Lung (tissue), 12 donors: ENCODE measurements around the gene ACACA. TPM values are rescaled to one million over a fixed set of nuclear protein-coding genes. Genes with fewer than 3 reads are reported as not detected.

Experiments
- ATAC-seq: fragments of 200-7000 bp; cut with Tn5 transposase; one replicate; pipeline ENCODE4 v1.9.1; 2020; ENCODE audit warnings: moderate number of reproducible peaks; ENCODE audit not compliant: insufficient read depth, low FRiP score
- DNase-seq, 3 donors: peaks; one replicate each; pipeline ENCODE4 v3.0.0-alpha.2; 2013 to 2017
- H3K27ac ChIP-seq, 2 donors: one replicate each; pipeline ENCODE4 v1.5.1; 2013; ENCODE audit warnings: mild to moderate bottlenecking in 2 of 2, moderate library complexity in 2 of 2, control low read depth in 1 of 2, inconsistent platforms in 1 of 2, low read depth in 1 of 2, low read length in 1 of 2
- H3K27me3 ChIP-seq, 3 donors: one replicate each; pipeline ENCODE4 v1.5.1; 2013; ENCODE audit warnings: low read length in 2 of 3; ENCODE audit not compliant: control insufficient read depth in 3 of 3, insufficient read depth in 3 of 3
- H3K36me3 ChIP-seq, 4 donors: one replicate each; pipeline ENCODE4 v1.5.1; 2013; ENCODE audit warnings: low read length in 4 of 4, mild to moderate bottlenecking in 1 of 4, moderate library complexity in 1 of 4; ENCODE audit not compliant: control insufficient read depth in 4 of 4, insufficient read depth in 4 of 4
- H3K4me1 ChIP-seq, 5 donors: one replicate each; pipeline ENCODE4 v1.5.1; 2013; ENCODE audit warnings: low read length in 5 of 5, mild to moderate bottlenecking in 2 of 5, moderate library complexity in 1 of 5; ENCODE audit not compliant: control insufficient read depth in 5 of 5, insufficient read depth in 5 of 5
- H3K4me3 ChIP-seq: one replicate; pipeline ENCODE4 v1.5.1; 2013; ENCODE audit warnings: mild to moderate bottlenecking, control low read depth, moderate library complexity
- H3K9ac ChIP-seq, 2 donors: one replicate each; pipeline ENCODE4 v1.5.1; 2013; ENCODE audit warnings: low read length in 2 of 2, control low read depth in 1 of 2; ENCODE audit not compliant: insufficient read depth in 1 of 2
- H3K9me3 ChIP-seq, 4 donors: one replicate each; pipeline ENCODE4 v1.5.1; 2013; ENCODE audit warnings: low read length in 3 of 4, mild to moderate bottlenecking in 1 of 4, moderate library complexity in 1 of 4; ENCODE audit not compliant: control insufficient read depth in 4 of 4, insufficient read depth in 3 of 4
- CTCF ChIP-seq: IDR thresholded peaks from 2 replicates; pipeline ENCODE4 v1.5.1; 2012; ENCODE audit warnings: mild to moderate bottlenecking; ENCODE audit errors: control extremely low read depth, extremely low read depth
- WGBS, 2 donors: extraction: QIAGEN DNeasy Blood & Tissue Kit; methylation state at CpG; one replicate each; pipeline ENCODE4 v1.1.7; 2013; 5-methylcytosine and 5-hydroxymethylcytosine counted together
- polyA plus RNA-seq, 2 donors: library from polyadenylated mRNA; stranded (reverse); fragments of 200-250 nt; gene quantifications; one replicate each; pipeline ENCODE4 v1.2.1, GENCODE V29; 2013
- total RNA-seq, 2 donors: library from RNA; depleted of rRNA in 1 of 2; stranded (reverse); fragments of >200 nt in 1 of 2; gene quantifications; one replicate each; pipeline ENCODE4 v1.2.1, GENCODE V29; 2014 to 2021
- donor health status: control.
- donor health status: control.
- donor health status: Bipolar disorder and iron deficiency.
- donor health status: healthy.
- donor health status: DM: yes; HTN: yes; CAD: no.

ACACA gene
- total and polyA plus RNA-seq, 4 donors = 26.0 to 111 (median 55.6) TPM

GRCh38 chr17:37218849-37219248, 187.8 kb downstream of the ACACA start:
- H3K9ac ChIP-seq = no peak overlapping the region
- no peak overlapping the region for H3K27ac ChIP-seq
- no peak for TF ChIP-seq CTCF
- H3K4me1 ChIP-seq = peaks cover 0 to 11% (median 0%) of the 10 kb centered on the region in 5 donors
- 91 to 96% methylated on average over 2 of the region's 2 CpGs for WGBS, 2 donors
- no peak for DNase-seq
- no peaks in the 10 kb centered on the region for H3K27me3 ChIP-seq
- no peaks in the 10 kb centered on the region for H3K9me3 ChIP-seq
- peaks cover 0 to 9% (median 7%) of the 10 kb centered on the region in 4 donors for H3K36me3 ChIP-seq
- H3K4me3 ChIP-seq = no peak overlapping the region
- no peak for ATAC-seq

GRCh38 chr17:37214416-37214815, 192.2 kb downstream of the ACACA start:
- 87 to 89% methylated on average over 3 of the region's 3 CpGs for WGBS, 2 donors
- TF ChIP-seq CTCF = no peak
- ATAC-seq (no peak), DNase-seq (no peak)
- H3K4me1 ChIP-seq = peaks cover 0 to 11% (median 0%) of the 10 kb centered on the region in 5 donors
- H3K4me3 ChIP-seq = no peak overlapping the region
- no peak overlapping the region for H3K9ac ChIP-seq
- no peaks in the 10 kb centered on the region for H3K27me3 ChIP-seq
- H3K9me3 ChIP-seq = no peaks in the 10 kb centered on the region
- peaks cover 0 to 9% (median 4%) of the 10 kb centered on the region in 4 donors for H3K36me3 ChIP-seq
- no peak overlapping the region for H3K27ac ChIP-seq

GRCh38 chr17:37213927-37214326, 192.7 kb downstream of the ACACA start:
- Histone ChIP-seq H3K4me1 (peaks cover 0 to 11% (median 0%) of the 10 kb centered on the region in 5 donors), H3K4me3 (no peak overlapping the region), H3K36me3 (peaks cover 0 to 8% (median 2%) of the 10 kb centered on the region in 4 donors), H3K27ac (no peak overlapping the region), H3K9ac (no peak overlapping the region), H3K9me3 (no peaks in the 10 kb centered on the region), H3K27me3 (no peaks in the 10 kb centered on the region)
- no peak for TF ChIP-seq CTCF
- DNase-seq (no peak), ATAC-seq (no peak)
- WGBS, 2 donors = 88 to 92% methylated on average over 2 of the region's 2 CpGs

- peak in 1 of 3 donors; percentile 18 for DNase-seq
- no peaks in the 10 kb centered on the region for H3K9me3 ChIP-seq
- no peak overlapping the region for H3K27ac ChIP-seq
- H3K4me3 ChIP-seq = no peak overlapping the region
- H3K27me3 ChIP-seq = no peaks in the 10 kb centered on the region
- TF ChIP-seq CTCF = no peak
- H3K9ac ChIP-seq = no peak overlapping the region
- peaks cover 0 to 10% (median 3%) of the 10 kb centered on the region in 4 donors for H3K36me3 ChIP-seq
- ATAC-seq = no peak
- peaks cover 0 to 11% (median 0%) of the 10 kb centered on the region in 5 donors for H3K4me1 ChIP-seq
- WGBS, 2 donors = 91 to 93% methylated on average over 2 of the region's 2 CpGs
These were observed 194.5 kb downstream of the ACACA start for GRCh38 chr17:37212179-37212578.
